MCF 10A (cell line): ENCODE measurements around the gene ANKRD60. TPM values are rescaled to one million over a fixed set of nuclear protein-coding genes. Genes with fewer than 3 reads are reported as not detected.

Experiments
- Bru-seq: library from RNA; stranded (reverse); fragments of 400-500 nt; gene quantifications from one replicate; lab custom pipeline; 2021; lab: Mats Ljungman, UMichigan
- BruChase-seq, 2 experiments: library from RNA; stranded (reverse); fragments of 400-500 nt; gene quantifications; one replicate each; lab custom pipeline; 2021; lab: Mats Ljungman, UMichigan
- BruUV-seq: library from RNA; stranded (reverse); fragments of 400-500 nt; replicated peaks from 2 replicates; lab custom pipeline; 2021; lab: Mats Ljungman, UMichigan
- CTCF ChIA-PET: fragments of 300-600 bp; sonication (Branson Sonifier 250); formaldehyde crosslinking; extraction: SDS; loops from one replicate; lab custom pipeline; 2021; ENCODE audit warnings: antibody characterized with exemption, inconsistent platforms; lab: Yijun Ruan, JAX
- POLR2A ChIA-PET: fragments of 300-600, 350-650 bp; sonication (Branson Sonifier 250); formaldehyde crosslinking; extraction: SDS; loops from one replicate; lab custom pipeline; 2020; ENCODE audit warnings: antibody characterized with exemption, inconsistent platforms; lab: Yijun Ruan, JAX
- DNase-seq: peaks from one replicate; pipeline ENCODE4 v3.0.0-alpha.2; 2018; ENCODE audit not compliant: unreplicated experiment
- H3K27ac Mint-ChIP-seq: one replicate; pipeline ENCODE4 v1.8.0; 2022; ENCODE audit warnings: mild to moderate bottlenecking, low read depth, mixed read lengths; ENCODE audit not compliant: unreplicated experiment
- H3K27me3 Mint-ChIP-seq: one replicate; pipeline ENCODE4 v1.8.0; 2022; ENCODE audit warnings: mixed read lengths; ENCODE audit not compliant: insufficient read depth, unreplicated experiment
- H3K36me3 Mint-ChIP-seq: one replicate; pipeline ENCODE4 v1.8.0; 2022; ENCODE audit warnings: mild to moderate bottlenecking, moderate library complexity, mixed read lengths; ENCODE audit not compliant: insufficient read depth, unreplicated experiment
- H3K4me1 Mint-ChIP-seq: one replicate; pipeline ENCODE4 v1.8.0; 2022; ENCODE audit warnings: mixed read lengths; ENCODE audit not compliant: insufficient read depth, unreplicated experiment
- H3K4me3 Mint-ChIP-seq: one replicate; pipeline ENCODE4 v1.8.0; 2022; ENCODE audit warnings: mild to moderate bottlenecking, moderate library complexity, mixed read lengths; ENCODE audit not compliant: unreplicated experiment
- H3K9me3 Mint-ChIP-seq: one replicate; pipeline ENCODE4 v1.8.0; 2022; ENCODE audit warnings: mixed read lengths; ENCODE audit not compliant: unreplicated experiment
- CTCF ChIP-seq: fragments of 200-600 bp; IDR thresholded peaks from one replicate; pipeline ENCODE4 v1.8.0; 2022; ENCODE audit warnings: antibody characterized with exemption, mild to moderate bottlenecking; ENCODE audit not compliant: unreplicated experiment
- intact Hi-C: fragments of 100-400 bp; cut with micrococcal nuclease; formaldehyde crosslinking; loops from 2 replicates; pipeline ENCODE4 v1.14.1; 2022
- long read RNA-seq: library from polyadenylated mRNA; stranded (forward); transcript quantifications from one replicate; pipeline ENCODE4 v2.0.0, GENCODE V29; 2022
- total RNA-seq: library from RNA; stranded (reverse); gene quantifications from 2 replicates; pipeline ENCODE4 v1.2.3, GENCODE V29; 2022

Gene ANKRD60
- total RNA-seq, result not detected in 2 replicates
- Bru-seq, nascent RNA, result percentile 22 among the genes with signal in this experiment
- BruChase-seq, experiment 1, labeled RNA remaining after a 6-hour chase, result percentile 8 among the genes with signal in this experiment
- percentile 11 among the genes with signal in this experiment for BruChase-seq, experiment 2, labeled RNA remaining after a 2-hour chase
- long read RNA-seq, result 0 reads

GRCh38 chr20:58228484-58229197 is at the start of gene ANKRD60:
Gene ANKRD60, minus strand, starts transcription at chr20:58228653. Its CDS starts 0 bp downstream, at chr20:58228653.
- H3K36me3 Mint-ChIP-seq, result peaks cover under 1% of the 10 kb centered on the region
- no peaks in the 10 kb centered on the region for H3K4me1 Mint-ChIP-seq
- no TSS peak for BruUV-seq
- no peak for DNase-seq
- POLR2A ChIA-PET, result no interaction called here
- intact Hi-C loops, result no loop called here
- H3K4me3 Mint-ChIP-seq, result no peak within 1 kb of the TSS
- no peak for TF ChIP-seq CTCF
- H3K9me3 Mint-ChIP-seq, result no peaks in the 10 kb centered on the region
- CTCF ChIA-PET, result interaction anchor here (0.7 to 2.0 kb wide), 2 partner anchors 18 to 219 kb away, joined by 3 to 8 read pairs; no protein-coding TSS in a partner anchor
- H3K27me3 Mint-ChIP-seq, result peaks cover 17% of the 10 kb centered on the region
- H3K27ac Mint-ChIP-seq, result no peak within 1 kb of the TSS

GRCh38 chr20:58277578-58278472 is 49.4 kb upstream of the ANKRD60 start:
- TF ChIP-seq CTCF, result no peak
- no peak for DNase-seq
- H3K27ac Mint-ChIP-seq, result no peak overlapping the region
- no peaks in the 10 kb centered on the region for H3K27me3 Mint-ChIP-seq
- CTCF ChIA-PET, result interaction anchor here (0.8 to 1.0 kb wide), 2 partner anchors 12 to 30 kb away, joined by 3 to 5 read pairs; no protein-coding TSS in a partner anchor
- no peak overlapping the region for H3K4me3 Mint-ChIP-seq
- intact Hi-C loops, result no loop called here
- peaks cover 15% of the 10 kb centered on the region for H3K9me3 Mint-ChIP-seq
- no peaks in the 10 kb centered on the region for H3K4me1 Mint-ChIP-seq
- no TSS peak for BruUV-seq
- H3K36me3 Mint-ChIP-seq, result no peaks in the 10 kb centered on the region
- POLR2A ChIA-PET, result interaction anchor here (0.9 kb wide), 1 partner anchor 25 kb away, joined by 3 read pairs; no protein-coding TSS in a partner anchor

- no peak overlapping the region for H3K4me3 Mint-ChIP-seq
- H3K36me3 Mint-ChIP-seq, result peaks cover 1% of the 10 kb centered on the region
- CTCF ChIA-PET, result interaction anchor here (0.8 kb wide), 1 partner anchor 11 kb away, joined by 5 read pairs; no protein-coding TSS in a partner anchor
- H3K27me3 Mint-ChIP-seq, result no peaks in the 10 kb centered on the region
- no peak for DNase-seq
- H3K4me1 Mint-ChIP-seq, result no peaks in the 10 kb centered on the region
- peaks cover 15% of the 10 kb centered on the region for H3K9me3 Mint-ChIP-seq
- BruUV-seq, result no TSS peak
- POLR2A ChIA-PET, result interaction anchor here (0.9 kb wide), 1 partner anchor 24 kb away, joined by 3 read pairs; no protein-coding TSS in a partner anchor
- TF ChIP-seq CTCF, result no peak
- intact Hi-C loops, result no loop called here
- H3K27ac Mint-ChIP-seq, result no peak overlapping the region
Observed at GRCh38 chr20:58277107-58277506, 48.7 kb upstream of the ANKRD60 start.
